ENCODE measurements around the gene XCL1. TPM values are rescaled to one million over a fixed set of nuclear protein-coding genes. Genes with fewer than 3 reads are reported as not detected.
"Not testable (repeated sequence)": the region's sequence is repeated elsewhere in the genome, so short reads cannot be mapped to it uniquely, and the experiment has no call there.

The XCL1 gene
- 0.22 and 0.26 TPM in 2 replicates for total RNA-seq (2021)
- long read RNA-seq, partial matches to known transcripts = 0 of 1 reads
- long read RNA-seq, other reads (novel, unspliced or antisense) = 1 of 1 reads

- not testable (repeated sequence) for H3K9ac ChIP-seq (ENCODE audit: extremely low read depth, insufficient read length, low read length); H4K20me1 ChIP-seq (ENCODE audit: control insufficient read depth, insufficient read depth, insufficient read length); DNase-seq; H3K27ac Mint-ChIP-seq; H3K4ac ChIP-seq (ENCODE audit: low read depth, low read length); H3K79me2 ChIP-seq (ENCODE audit: insufficient read depth, low read length); H3K27me3 ChIP-seq (ENCODE audit: insufficient read depth, low read length); H3K23me2 ChIP-seq (ENCODE audit: insufficient read length, low read depth, low read length, poor library complexity, severe bottlenecking); H2BK12ac ChIP-seq (ENCODE audit: insufficient read length, low read depth, low read length); H2BK120ac ChIP-seq (ENCODE audit: low read depth, low read length, poor library complexity, severe bottlenecking); H3K27ac ChIP-seq (ENCODE audit: insufficient read length, low read depth, low read length); H3K9me3 Mint-ChIP-seq; H3K4me1 ChIP-seq (ENCODE audit: insufficient read depth, low read length); H3K23ac ChIP-seq (ENCODE audit: insufficient read length, low read depth, low read length); H3K56ac ChIP-seq (ENCODE audit: insufficient read length, low read depth, low read length); H2BK20ac ChIP-seq (ENCODE audit: low read depth, low read length, poor library complexity, severe bottlenecking); H2BK5ac ChIP-seq (ENCODE audit: insufficient read length, low read length); H3K9me3 ChIP-seq (ENCODE audit: control insufficient read depth, low read depth, low read length); H3K4me2 ChIP-seq (ENCODE audit: insufficient read depth, insufficient read length, low read length); H3T11ph ChIP-seq (ENCODE audit: low read length); H4K91ac ChIP-seq (ENCODE audit: insufficient read length, low read depth, low read length); H2BK15ac ChIP-seq (ENCODE audit: low read depth, low read length); H2AFZ ChIP-seq (ENCODE audit: low read length); H3K18ac ChIP-seq (ENCODE audit: insufficient read length, low read depth, low read length); H3K36me3 Mint-ChIP-seq (ENCODE audit: insufficient read depth in 1 of 3, low read depth in 3 of 3); H3K27me3 Mint-ChIP-seq (ENCODE audit: low read depth); H4K8ac ChIP-seq (replicated peaks; ENCODE audit: insufficient read length, low read depth, low read length); H4K5ac ChIP-seq (ENCODE audit: insufficient read length, low read depth, low read length); H3K79me1 ChIP-seq (ENCODE audit: insufficient read depth, low read depth, low read length, poor library complexity, severe bottlenecking); H3K4me1 Mint-ChIP-seq; H3K14ac ChIP-seq (ENCODE audit: insufficient read depth, low read length); H2AK5ac ChIP-seq (ENCODE audit: insufficient read length, low read length); H3K4me3 Mint-ChIP-seq
- WGBS (ENCODE audit: extremely low coverage, insufficient read length, low lambda C conversion rate) = no CpG with 5 or more reads among the region's 6 CpGs
Measured at GRCh38 chr1:168576245-168576688, at the start of gene XCL1. XCL1 (plus strand) TSS chr1:168576605; CDS start chr1:168576638, 33 bp downstream.
